MCF 10A (cell line): ENCODE results near the gene MPP7. TPM values are rescaled to one million over a fixed set of nuclear protein-coding genes. Genes with fewer than 3 reads are reported as not detected.

Source experiments
- BruUV-seq: library from RNA; stranded (reverse); fragments of 400-500 nt; replicated peaks from 2 replicates; lab custom pipeline; 2021; lab: Mats Ljungman, UMichigan
- CTCF ChIA-PET: fragments of 300-600 bp; sonication (Branson Sonifier 250); formaldehyde crosslinking; extraction: SDS; loops from one replicate; lab custom pipeline; 2021; ENCODE audit warnings: antibody characterized with exemption, inconsistent platforms; lab: Yijun Ruan, JAX
- POLR2A ChIA-PET: fragments of 300-600, 350-650 bp; sonication (Branson Sonifier 250); formaldehyde crosslinking; extraction: SDS; loops from one replicate; lab custom pipeline; 2020; ENCODE audit warnings: antibody characterized with exemption, inconsistent platforms; lab: Yijun Ruan, JAX
- DNase-seq: peaks from one replicate; pipeline ENCODE4 v3.0.0-alpha.2; 2018; ENCODE audit not compliant: unreplicated experiment
- H3K27ac Mint-ChIP-seq: one replicate; pipeline ENCODE4 v1.8.0; 2022; ENCODE audit warnings: mild to moderate bottlenecking, low read depth, mixed read lengths; ENCODE audit not compliant: unreplicated experiment
- H3K27me3 Mint-ChIP-seq: one replicate; pipeline ENCODE4 v1.8.0; 2022; ENCODE audit warnings: mixed read lengths; ENCODE audit not compliant: insufficient read depth, unreplicated experiment
- H3K36me3 Mint-ChIP-seq: one replicate; pipeline ENCODE4 v1.8.0; 2022; ENCODE audit warnings: mild to moderate bottlenecking, moderate library complexity, mixed read lengths; ENCODE audit not compliant: insufficient read depth, unreplicated experiment
- H3K4me1 Mint-ChIP-seq: one replicate; pipeline ENCODE4 v1.8.0; 2022; ENCODE audit warnings: mixed read lengths; ENCODE audit not compliant: insufficient read depth, unreplicated experiment
- H3K4me3 Mint-ChIP-seq: one replicate; pipeline ENCODE4 v1.8.0; 2022; ENCODE audit warnings: mild to moderate bottlenecking, moderate library complexity, mixed read lengths; ENCODE audit not compliant: unreplicated experiment
- H3K9me3 Mint-ChIP-seq: one replicate; pipeline ENCODE4 v1.8.0; 2022; ENCODE audit warnings: mixed read lengths; ENCODE audit not compliant: unreplicated experiment
- CTCF ChIP-seq: fragments of 200-600 bp; IDR thresholded peaks from one replicate; pipeline ENCODE4 v1.8.0; 2022; ENCODE audit warnings: antibody characterized with exemption, mild to moderate bottlenecking; ENCODE audit not compliant: unreplicated experiment
- intact Hi-C: fragments of 100-400 bp; cut with micrococcal nuclease; formaldehyde crosslinking; loops from 2 replicates; pipeline ENCODE4 v1.14.1; 2022
- microRNA-seq: library from miRNA; unstranded; fragments of <30 nt; microRNA quantifications from one replicate; pipeline ENCODE4 v1.2.0, GENCODE V29; 2022
- total RNA-seq: library from RNA; stranded (reverse); gene quantifications from 2 replicates; pipeline ENCODE4 v1.2.3, GENCODE V29; 2022

Gene MPP7
- total RNA-seq, 1 experiment from 2014 or later: 5.4 TPM

DNA sequence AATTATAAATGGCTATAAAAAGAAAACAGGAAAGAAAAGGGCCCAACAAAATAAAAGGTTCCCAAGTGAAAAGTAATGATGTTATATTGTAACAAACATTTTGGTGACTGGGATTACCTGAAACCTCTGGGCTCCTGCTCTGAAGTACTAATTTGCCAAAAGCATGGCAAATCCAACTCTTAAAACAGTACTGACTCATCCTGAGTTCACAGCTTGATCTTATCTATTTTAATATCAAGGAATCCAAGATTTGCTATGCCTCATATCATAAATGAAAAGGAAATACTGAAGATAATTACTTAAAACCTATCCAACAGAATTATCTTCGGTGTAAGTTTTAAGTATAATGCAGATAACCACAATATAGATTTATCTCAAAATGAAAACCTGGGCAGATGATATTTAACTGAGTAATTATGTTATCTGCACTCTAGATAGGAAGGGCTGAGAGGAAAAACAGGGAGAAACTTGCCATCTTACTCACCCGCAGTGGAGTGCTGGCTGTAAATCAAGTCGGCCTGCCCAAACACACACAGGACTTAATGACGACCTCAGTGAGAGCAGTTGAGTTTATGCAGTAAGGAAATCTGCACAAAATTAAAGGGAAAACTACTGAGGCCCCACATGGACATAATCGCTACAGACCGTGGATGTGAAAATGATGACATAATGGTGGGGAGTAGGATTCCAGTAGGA lies 48.4 kb downstream of the MPP7 start:
- TF ChIP-seq CTCF: no peak
- Mint-ChIP-seq H3K27me3 (no peaks in the 10 kb centered on the region), H3K4me1 (peaks cover 15% of the 10 kb centered on the region), H3K9me3 (no peaks in the 10 kb centered on the region), H3K36me3 (no peaks in the 10 kb centered on the region), H3K4me3 (peak overlapping the region; percentile 35), H3K27ac (peak overlapping the region; percentile 83)
- ChIA-PET CTCF (interaction anchor here (0.6 to 10.6 kb wide), 8 partner anchors 10 to 875 kb away, joined by 3 to 154 read pairs (median 4); no protein-coding TSS in a partner anchor), POLR2A (interaction anchor here (0.6 to 3.2 kb wide), 13 partner anchors 9 to 1013 kb away, joined by 3 to 18 read pairs (median 3); partner anchors contain the start of gene MPP7)
- DNase-seq: peak; percentile 51
- BruUV-seq: no TSS peak
- intact Hi-C loops: loop anchor here (1.0 kb wide), 1 partner anchor 49 kb away; the partner anchor contains the start of gene MPP7

DNA sequence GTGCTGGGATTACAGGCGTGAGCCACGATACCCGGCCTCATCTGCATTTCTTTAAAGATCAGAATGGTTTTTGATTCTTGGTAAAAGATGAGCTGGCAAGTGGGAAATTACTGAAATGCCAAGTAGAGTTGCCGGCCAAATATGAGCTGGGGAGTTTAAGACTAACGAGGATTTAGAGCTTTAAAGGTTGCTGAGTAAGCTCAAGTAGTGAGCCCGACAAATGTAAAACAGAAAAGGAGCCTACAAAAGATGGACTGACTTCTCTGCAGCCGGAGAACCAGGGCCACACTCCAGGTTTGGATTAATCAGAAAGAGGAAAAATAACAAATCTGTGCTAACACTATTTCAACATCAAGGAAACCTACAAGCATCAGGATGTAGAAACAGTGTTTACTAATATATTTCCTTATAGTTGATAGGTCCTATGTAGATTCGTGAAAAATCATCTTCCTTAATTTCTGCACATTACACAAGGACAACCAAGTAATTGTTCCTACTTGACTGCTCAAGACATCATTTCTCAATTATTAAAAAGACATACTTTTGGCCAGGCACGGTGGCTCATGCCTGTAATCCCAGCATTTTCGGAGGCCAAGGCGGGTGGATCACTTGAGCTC lies 49.6 kb downstream of the MPP7 start:
- Mint-ChIP-seq H3K36me3 (no peaks in the 10 kb centered on the region), H3K4me1 (peaks cover 19% of the 10 kb centered on the region), H3K4me3 (no peak overlapping the region), H3K27ac (no peak overlapping the region), H3K27me3 (no peaks in the 10 kb centered on the region), H3K9me3 (no peaks in the 10 kb centered on the region)
- intact Hi-C loops: no loop called here
- no TSS peak for BruUV-seq
- POLR2A ChIA-PET: interaction anchor here (0.9 to 3.2 kb wide), 9 partner anchors 10 to 1011 kb away, joined by 3 to 18 read pairs (median 3); partner anchors contain the start of gene MPP7
- DNase-seq: no peak
- CTCF ChIA-PET: interaction anchor here (0.6 to 10.6 kb wide), 7 partner anchors 10 to 874 kb away, joined by 4 to 154 read pairs (median 4); partner anchors contain the start of gene MPP7
- no peak for TF ChIP-seq CTCF

Small RNA genes within 50 kb of the gene (microRNA-seq; reads per million reads assigned to microRNA genes)
- not detected for gene MIR8086

Other genes with a start within 250 kb of the MPP7 start
- 151 and 155 TPM in 2 replicates for gene WAC, start 230.1 kb upstream of the MPP7 start, total RNA-seq